HG03460 (cell line): ENCODE results near the gene ATP2C2.
"Not testable (repeated sequence)": the region's sequence is repeated elsewhere in the genome, so short reads cannot be mapped to it uniquely, and the experiment has no call there.

Experiments used
- ATAC-seq: cut with Tn5 transposase; IDR thresholded peaks from one replicate; pipeline ENCODE4 v1.9.1; 2021; ENCODE audit not compliant: unreplicated experiment

Gene ATP2C2

GRCh38 chr16:84339766-84340165 lies 28.6 kb upstream of the ATP2C2 start:
- ATAC-seq = no peak

- ATAC-seq = no peak
These were observed 27.9 kb upstream of the ATP2C2 start for GRCh38 chr16:84340325-84341040.

- no peak for ATAC-seq
These were observed 26.6 kb upstream of the ATP2C2 start for GRCh38 chr16:84341528-84342295.

GRCh38 chr16:84343800-84344199 lies 24.5 kb upstream of the ATP2C2 start:
- not testable (repeated sequence) for ATAC-seq

DNA sequence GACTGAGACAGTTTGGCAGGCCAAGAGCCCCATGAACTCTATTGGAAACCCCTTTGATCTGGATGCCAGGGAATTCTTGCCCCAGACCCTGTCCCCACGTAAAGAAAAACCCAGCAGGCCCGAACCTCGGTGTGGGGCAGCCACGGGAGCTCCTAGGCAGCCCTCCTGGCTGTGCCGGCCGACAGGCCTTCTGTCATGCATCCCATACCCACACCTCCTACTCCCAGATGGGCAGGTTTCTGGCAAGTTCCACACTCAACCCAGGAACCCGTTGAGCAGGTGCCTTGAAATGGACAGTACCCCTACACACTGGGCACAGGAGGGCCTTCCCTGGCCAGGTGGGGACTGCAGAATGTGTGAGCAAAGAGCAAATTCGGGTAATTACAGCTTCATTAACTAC lies 23.6 kb upstream of the ATP2C2 start:
- no peak for ATAC-seq

GRCh38 chr16:84347161-84347560 lies 21.2 kb upstream of the ATP2C2 start:
- no peak for ATAC-seq

DNA sequence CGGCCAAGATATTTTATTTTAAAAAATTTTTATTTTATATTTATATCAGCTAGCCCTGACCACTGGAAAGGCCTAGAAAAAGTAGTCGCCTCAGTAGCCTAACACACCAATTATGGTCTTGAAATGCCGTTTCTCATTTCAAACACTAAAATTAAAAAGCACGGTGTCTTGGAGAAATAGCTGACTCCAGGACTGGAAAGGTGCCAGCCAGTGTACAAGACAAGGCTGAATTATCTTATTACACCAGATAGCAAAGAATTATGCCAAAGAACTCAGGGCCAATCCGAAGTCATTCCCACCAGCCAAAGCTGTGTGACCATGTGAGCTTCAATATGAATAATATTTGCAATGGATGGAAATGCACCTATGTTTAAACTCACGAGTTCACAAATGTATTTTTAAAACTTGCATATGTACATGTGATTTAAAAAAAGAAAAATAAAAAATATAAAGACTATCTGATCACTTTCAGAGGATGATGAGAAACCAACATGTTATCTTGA lies 19.9 kb upstream of the ATP2C2 start:
- ATAC-seq = no peak

DNA sequence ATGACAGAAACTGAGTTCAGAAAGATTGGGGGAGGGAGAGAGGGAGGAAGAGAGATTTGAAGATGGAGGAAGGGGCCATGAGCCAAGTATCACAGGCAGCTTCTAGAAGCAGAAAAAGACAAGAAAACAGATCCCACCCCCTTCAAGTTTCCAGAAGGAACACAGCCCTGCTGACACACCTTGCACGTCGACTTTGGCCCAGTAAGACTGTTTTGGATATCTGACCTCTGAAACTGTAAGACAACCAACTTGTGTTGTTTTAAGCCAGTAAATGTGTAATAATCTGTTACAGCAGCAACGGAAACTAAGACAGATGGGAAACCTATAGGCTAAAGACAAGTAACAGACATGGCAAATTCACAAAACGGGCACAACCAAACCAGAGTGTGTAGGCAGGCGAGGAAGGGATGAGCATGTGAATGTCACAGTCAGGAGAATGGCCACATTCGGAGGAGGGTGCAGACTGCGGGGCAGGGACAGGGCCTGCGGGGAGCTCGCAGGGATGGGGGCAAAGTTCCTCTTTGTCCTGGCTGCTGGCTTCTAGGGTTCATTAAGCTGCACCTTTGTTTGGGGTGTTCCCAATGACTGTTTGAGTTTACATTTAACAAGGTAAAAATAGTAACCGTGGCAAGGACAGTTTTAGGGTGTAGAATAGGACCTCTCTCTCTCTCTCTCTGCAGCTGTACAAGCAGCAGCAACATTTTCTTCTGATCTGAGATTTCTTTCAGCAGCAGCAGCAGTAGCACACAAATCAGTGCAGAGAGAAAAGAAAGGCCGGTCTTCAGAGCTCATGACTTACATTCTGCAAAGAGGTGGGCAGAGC lies 18.3 kb upstream of the ATP2C2 start:
- ATAC-seq = no peak

DNA sequence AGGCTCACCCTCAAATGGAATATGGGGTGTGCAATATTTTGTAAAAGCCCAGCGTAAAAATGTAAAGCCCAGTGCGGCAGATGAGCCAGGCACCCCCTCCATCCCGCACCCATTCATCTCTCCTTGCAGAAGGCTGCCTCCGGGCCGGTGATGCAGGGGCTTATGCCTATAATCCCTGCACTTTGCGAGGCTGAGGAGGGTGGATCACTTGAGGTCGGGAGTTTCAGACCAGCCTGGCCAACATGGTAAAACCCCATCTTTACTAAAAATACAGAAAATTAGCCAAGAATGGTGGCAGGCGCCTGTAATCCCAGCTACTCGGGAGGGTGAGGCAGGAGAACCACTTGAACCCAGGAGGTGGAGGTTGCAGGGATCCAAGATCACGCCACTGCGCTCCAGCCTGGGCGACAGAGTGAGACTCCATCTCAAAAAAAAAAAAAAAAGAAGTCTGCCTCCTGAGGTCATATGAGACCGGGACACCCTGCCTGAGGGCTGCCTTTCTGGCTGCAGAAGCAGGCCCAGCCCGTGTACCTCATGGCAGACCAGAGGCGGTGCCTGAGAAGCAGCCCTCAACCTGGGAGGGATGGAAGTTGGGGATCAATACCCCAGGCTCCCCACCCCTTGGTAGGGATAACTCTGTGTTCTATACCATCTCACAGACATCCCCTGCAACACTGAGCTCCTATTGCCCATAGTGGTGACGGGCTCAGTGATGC lies 17.5 kb upstream of the ATP2C2 start:
- ATAC-seq = no peak

GRCh38 chr16:84351630-84352029 lies 16.7 kb upstream of the ATP2C2 start:
- ATAC-seq = no peak

DNA sequence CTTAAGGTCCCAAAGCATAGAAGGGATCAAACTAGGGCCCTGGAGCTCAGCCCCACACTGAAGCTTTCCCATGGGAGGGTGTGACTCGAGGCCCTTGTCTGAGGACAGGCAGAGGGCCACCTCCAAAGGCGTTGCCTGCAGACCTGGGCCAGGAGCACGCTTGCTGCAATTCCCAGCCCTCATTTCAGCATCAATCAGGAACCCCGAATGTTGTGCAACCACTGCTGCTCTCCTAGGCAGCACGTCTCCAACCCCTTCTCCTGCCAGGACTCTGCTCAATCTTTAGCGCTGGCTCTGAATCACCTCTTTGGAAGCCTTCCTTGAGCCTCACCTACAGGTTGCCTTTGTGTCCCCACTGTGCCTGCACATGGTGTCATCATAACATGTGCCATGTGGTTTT lies 14.0 kb upstream of the ATP2C2 start:
- ATAC-seq = no peak

GRCh38 chr16:84355149-84355548 lies 13.2 kb upstream of the ATP2C2 start:
- no peak for ATAC-seq

- ATAC-seq = no peak
These were observed 12.2 kb upstream of the ATP2C2 start for GRCh38 chr16:84356176-84356575.

GRCh38 chr16:84356591-84357116 lies 11.7 kb upstream of the ATP2C2 start:
- ATAC-seq = no peak

GRCh38 chr16:84357191-84357651 lies 11.1 kb upstream of the ATP2C2 start:
- no peak for ATAC-seq

GRCh38 chr16:84358601-84359295 lies 9.6 kb upstream of the ATP2C2 start:
- no peak for ATAC-seq

DNA sequence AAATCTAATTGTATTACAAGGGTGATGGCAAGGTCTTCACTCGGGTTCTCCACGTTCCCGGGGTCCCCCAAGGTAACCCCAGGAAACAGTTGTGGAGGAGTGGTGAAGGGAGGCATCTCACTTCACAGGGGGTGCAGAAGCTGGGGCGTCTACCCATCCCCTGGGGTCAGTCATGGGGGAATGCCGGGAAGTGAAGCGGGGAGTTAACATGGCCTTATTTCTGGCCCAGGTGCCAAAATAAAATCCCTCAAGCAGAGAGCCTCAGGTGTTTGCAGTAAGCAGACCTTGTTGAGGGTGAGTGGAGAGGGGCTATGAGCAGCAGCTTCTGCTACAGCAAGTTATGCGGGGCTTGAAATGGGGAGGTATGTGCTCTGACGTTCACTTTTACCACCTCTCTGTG lies 9.0 kb upstream of the ATP2C2 start:
- no peak for ATAC-seq

DNA sequence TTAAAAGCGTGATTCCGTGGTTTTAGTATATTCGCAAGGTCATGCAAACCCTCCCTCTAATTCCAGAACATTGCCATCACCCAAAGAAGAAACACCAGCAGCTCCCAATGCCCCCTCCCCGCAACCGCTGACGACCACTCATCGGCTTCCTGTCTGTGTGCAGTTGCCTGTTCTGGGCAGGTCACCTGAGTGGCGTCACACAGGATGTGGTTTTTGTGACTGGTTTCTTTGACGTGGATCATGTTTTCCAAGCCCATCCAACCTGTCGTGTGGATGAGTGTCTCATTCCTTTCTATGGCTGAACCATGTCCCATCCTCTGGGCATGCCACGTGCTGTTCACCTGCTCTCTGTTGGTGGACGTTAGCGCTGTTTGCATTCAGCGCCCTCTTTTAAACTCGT lies 8.2 kb upstream of the ATP2C2 start:
- ATAC-seq = no peak

DNA sequence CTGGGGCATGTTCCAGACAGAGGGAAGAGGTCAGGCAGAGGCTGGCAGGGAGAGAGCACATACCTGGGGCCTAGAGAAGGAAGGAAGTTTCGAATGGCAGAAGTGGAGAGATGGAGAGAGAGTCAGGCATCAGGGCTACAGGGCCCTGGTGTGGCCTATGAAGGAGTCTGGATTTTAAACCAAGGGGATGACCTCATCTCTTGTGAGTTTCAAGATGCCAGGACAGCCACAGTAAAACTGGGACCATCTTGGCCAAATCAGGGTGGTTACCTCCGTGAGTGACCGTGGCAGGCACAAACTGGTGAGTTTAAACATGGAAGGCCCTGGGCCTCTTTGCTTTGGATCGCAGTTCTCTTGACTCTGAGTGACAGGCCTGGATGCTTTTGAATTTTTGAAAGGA lies 7.6 kb upstream of the ATP2C2 start:
- ATAC-seq = no peak

DNA sequence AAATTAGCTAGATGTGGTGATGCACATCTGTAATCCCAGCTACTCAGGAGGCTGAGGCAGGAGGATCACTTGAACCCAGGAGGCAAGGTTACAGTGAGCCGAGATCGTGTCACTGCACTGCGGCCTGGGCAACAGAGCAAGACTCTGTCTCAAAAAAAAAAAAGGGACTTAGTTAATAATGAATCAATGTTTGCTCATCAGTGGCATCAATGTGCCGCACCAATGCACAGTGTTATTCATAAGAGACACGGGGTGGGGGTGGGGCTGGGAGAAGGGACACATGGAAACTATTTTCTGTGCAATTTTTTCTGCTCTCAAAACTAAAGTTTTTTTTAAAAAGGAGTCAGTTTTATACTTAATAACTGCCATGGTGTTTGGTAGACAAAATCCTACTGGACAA lies 6.8 kb upstream of the ATP2C2 start:
- no peak for ATAC-seq
